Hypothalamus (tissue), 51 donors: Measurements from ENCODE around the gene HBG1.

Experiments
- DNase-seq, 51 donors: peaks; one replicate each; lab custom pipeline; 2025; lab: John Stamatoyannopoulos, UW

Gene HBG1

DNA sequence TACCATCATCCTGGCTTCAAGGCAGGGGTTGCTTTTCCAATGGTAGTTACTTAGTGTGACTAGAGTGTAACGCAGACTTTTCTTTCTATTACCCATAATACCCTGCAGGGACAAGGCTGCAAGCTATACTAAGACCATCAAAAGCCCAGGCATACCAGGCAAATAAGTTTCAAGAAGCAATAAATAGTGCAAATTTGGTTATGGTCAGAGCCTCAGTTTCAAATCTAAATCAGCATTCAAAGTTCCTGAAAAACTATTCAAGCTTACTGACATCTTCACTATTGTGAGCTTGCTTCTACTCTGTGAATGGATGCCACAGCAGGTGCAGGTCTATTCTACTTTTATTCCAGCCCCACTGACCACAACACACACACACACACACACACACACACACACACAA is 20.3 kb downstream of the HBG1 start:
- DNase-seq = no peak

DNA sequence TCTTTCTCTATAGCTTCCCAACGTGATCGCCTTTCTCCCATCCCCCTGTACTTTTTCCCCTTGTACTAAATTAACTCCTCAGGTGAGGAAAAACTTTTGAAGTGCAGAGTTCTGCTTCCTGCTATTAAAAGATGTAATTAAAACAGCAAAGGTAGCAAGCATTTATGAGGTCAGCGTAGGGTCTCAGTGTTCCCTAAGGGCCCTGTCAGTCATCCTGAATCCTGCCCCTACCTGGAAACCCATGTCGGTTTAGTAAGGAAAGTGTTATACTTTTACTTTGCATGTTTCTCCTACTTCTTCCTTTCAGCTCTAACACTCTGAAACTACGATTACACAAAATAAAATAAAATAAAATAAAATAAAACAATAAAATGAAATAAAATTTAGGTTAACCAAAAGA is 21.5 kb downstream of the HBG1 start:
- DNase-seq = no peak

GRCh38 chr11:5227681-5228080 is 22.0 kb downstream of the HBG1 start:
- DNase-seq = no peak

GRCh38 chr11:5226732-5227310 is 22.8 kb downstream of the HBG1 start, which contains the start of gene HBB:
Gene HBB (minus strand): TSS chr11:5227071. CDS start chr11:5227021, 50 bp downstream.
- no peak for DNase-seq

GRCh38 chr11:5225480-5225871 is 24.2 kb downstream of the HBG1 start:
- DNase-seq = no peak

DNA sequence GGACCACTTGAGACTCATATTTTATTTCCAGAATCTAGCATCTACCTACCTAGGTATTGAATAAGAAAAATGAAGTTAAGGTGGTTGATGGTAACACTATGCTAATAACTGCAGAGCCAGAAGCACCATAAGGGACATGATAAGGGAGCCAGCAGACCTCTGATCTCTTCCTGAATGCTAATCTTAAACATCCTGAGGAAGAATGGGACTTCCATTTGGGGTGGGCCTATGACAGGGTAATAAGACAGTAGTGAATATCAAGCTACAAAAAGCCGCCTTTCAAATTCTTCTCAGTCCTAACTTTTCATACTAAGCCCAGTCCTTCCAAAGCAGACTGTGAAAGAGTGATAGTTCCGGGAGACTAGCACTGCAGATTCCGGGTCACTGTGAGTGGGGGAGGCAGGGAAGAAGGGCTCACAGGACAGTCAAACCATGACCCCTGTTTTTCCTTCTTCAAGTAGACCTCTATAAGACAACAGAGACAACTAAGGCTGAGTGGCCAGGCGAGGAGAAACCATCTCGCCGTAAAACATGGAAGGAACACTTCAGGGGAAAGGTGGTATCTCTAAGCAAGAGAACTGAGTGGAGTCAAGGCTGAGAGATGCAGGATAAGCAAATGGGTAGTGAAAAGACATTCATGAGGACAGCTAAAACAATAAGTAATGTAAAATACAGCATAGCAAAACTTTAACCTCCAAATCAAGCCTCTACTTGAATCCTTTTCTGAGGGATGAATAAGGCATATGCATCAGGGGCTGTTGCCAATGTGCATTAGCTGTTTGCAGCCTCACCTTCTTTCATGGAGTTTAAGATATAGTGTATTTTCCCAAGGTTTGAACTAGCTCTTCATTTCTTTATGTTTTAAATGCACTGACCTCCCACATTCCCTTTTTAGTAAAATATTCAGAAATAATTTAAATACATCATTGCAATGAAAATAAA is 24.8 kb downstream of the HBG1 start:
- DNase-seq = no peak

- DNase-seq = no peak
These were observed 26.0 kb downstream of the HBG1 start for GRCh38 chr11:5223686-5224085.

DNA sequence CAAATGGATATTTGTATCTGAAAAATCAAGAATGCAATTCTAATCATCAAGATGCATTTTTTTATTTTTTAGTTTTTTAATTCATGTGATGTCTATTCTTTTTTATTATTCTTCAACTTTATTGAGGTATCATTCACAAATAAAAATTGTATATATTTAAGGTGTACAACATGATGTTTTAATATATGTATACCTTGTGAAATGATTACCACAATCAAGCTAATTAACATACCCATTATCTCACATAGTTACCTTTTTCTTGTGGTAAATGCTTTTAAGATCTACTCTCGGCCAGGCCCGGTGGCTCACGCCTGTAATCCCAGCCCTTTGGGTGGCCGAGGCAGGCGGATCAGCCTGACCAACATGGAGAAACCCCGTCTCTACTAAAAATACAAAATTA is 26.5 kb downstream of the HBG1 start:
- DNase-seq = no peak

- no peak for DNase-seq
These were observed 39.2 kb downstream of the HBG1 start for GRCh38 chr11:5210376-5210885.

DNA sequence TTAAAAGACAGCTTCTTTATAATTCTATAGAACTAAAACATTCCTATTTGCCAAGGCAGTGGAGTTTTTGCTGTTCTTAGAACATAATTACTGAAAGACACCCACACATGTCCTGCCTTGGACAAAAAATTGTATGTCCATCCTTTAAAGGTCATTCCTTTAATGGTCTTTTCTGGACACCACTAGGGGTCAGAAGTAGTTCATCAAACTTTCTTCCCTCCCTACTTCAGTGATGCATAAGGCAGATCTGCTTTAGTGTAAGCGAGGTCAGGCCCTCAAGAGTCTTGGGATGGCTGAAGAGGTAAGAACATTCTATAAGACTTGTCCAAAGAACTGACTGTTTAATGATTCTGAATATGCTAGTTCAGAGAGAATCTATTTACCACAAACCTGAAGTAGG is 44.9 kb downstream of the HBG1 start:
- DNase-seq = no peak

GRCh38 chr11:5203366-5203765 is 46.3 kb downstream of the HBG1 start:
- no peak for DNase-seq

GRCh38 chr11:5200582-5200981 is 49.1 kb downstream of the HBG1 start, which contains the start of gene OR51V1:
Gene OR51V1 (minus strand): TSS chr11:5200682. CDS start chr11:5200682, 0 bp downstream.
- no peak for DNase-seq

GRCh38 chr11:5198285-5198684 is 51.4 kb downstream of the HBG1 start:
- no peak for DNase-seq
